Prostate gland (tissue), 2 donors: ENCODE results near the gene COPB1.
A peak's percentile ranks its signal among the peaks of the same experiment; 100 is the strongest.

ENCODE experiments used
- POLR2AphosphoS5 ChIP-seq: sonication (generic); formaldehyde crosslinking; IDR thresholded peaks from one replicate; pipeline ENCODE4 v1.6.1; 2017; ENCODE audit warnings: antibody characterized with exemption
- TF ChIP-seq, protein P1 (sequence below), 4 experiments: fragments of 200-600 bp in 2 of 4; fragments of 450-650 bp in 2 of 4; sonication (generic) in 2 of 4; IDR thresholded peaks; 1 replicate in 3 of 4; 2 replicates in 1 of 4; pipeline ENCODE4 v1.5.1; 2016 to 2019; ENCODE audit warnings: antibody characterized with exemption in 4 of 4, mild to moderate bottlenecking in 2 of 4, moderate library complexity in 2 of 4

DNA sequence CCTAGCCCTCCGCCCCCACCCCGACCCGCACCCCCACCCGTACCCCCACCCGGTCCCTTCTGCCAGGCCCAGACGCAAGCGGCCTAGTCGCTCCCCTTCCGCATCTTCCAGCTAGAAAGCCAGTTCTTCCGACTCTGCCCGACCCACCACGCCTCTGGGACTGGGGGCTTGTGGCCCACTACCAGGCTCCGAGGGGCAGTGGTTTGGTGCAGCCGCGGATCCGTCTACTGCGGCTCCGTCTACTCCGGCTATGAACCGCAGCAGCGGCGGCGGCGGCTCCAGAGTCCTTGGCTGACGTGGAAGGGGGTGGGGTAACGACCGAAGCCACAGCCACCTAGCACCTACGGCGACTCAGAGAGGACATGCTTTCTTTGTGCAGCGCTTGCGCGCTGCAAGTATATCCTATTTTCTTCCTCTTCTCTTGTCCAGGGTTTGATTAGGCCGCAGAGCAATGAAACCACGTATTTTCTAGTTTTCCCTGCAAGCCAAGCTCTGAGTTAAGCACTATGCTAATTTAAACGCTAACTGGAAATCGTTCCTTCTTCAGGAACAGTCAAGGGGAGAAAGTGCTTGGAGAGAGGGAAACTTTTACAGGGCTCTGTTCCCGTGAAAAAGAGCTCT, at the start of gene COPB1:
- TF ChIP-seq, protein P1, sequence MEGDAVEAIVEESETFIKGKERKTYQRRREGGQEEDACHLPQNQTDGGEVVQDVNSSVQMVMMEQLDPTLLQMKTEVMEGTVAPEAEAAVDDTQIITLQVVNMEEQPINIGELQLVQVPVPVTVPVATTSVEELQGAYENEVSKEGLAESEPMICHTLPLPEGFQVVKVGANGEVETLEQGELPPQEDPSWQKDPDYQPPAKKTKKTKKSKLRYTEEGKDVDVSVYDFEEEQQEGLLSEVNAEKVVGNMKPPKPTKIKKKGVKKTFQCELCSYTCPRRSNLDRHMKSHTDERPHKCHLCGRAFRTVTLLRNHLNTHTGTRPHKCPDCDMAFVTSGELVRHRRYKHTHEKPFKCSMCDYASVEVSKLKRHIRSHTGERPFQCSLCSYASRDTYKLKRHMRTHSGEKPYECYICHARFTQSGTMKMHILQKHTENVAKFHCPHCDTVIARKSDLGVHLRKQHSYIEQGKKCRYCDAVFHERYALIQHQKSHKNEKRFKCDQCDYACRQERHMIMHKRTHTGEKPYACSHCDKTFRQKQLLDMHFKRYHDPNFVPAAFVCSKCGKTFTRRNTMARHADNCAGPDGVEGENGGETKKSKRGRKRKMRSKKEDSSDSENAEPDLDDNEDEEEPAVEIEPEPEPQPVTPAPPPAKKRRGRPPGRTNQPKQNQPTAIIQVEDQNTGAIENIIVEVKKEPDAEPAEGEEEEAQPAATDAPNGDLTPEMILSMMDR (IDR thresholded peaks at IDR 0.05), result peak in 1 of 4 experiments; percentile 17
- TF ChIP-seq POLR2AphosphoS5, result peak; percentile 94
